ENCODE data around the gene GLG1.

DNA sequence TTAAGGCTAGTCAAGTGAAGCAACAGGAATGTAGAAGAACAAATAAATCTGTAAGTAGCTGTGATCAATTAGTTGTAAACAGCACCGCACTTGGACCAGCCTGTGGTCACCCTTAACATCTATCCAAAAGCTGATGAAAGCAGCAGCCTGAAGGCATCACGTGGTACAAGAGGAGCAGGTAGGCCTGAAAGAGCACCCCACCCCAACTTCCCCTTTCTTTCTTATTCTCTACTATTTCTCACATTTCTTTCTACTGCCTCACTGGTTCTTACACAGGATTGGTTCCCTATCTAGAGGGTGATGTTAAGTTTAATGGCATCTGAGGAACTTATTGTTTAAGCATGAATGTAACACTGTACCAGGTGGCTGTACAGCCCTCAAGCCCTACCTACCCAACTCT is 143.0 kb downstream of the GLG1 start:
- no peak for TF ChIP-seq POLR2A (IDR thresholded peaks at IDR 0.05)
- TF ChIP-seq, protein P1, sequence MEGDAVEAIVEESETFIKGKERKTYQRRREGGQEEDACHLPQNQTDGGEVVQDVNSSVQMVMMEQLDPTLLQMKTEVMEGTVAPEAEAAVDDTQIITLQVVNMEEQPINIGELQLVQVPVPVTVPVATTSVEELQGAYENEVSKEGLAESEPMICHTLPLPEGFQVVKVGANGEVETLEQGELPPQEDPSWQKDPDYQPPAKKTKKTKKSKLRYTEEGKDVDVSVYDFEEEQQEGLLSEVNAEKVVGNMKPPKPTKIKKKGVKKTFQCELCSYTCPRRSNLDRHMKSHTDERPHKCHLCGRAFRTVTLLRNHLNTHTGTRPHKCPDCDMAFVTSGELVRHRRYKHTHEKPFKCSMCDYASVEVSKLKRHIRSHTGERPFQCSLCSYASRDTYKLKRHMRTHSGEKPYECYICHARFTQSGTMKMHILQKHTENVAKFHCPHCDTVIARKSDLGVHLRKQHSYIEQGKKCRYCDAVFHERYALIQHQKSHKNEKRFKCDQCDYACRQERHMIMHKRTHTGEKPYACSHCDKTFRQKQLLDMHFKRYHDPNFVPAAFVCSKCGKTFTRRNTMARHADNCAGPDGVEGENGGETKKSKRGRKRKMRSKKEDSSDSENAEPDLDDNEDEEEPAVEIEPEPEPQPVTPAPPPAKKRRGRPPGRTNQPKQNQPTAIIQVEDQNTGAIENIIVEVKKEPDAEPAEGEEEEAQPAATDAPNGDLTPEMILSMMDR (IDR thresholded peaks at IDR 0.05), result no peak

Data from right lobe of liver (tissue), 4 donors.